HepG2 (cell line): ENCODE measurements around the gene TMEM97. TPM values are rescaled to one million over a fixed set of nuclear protein-coding genes. Genes with fewer than 3 reads are reported as not detected.

Experiments
- AKAP8 ChIP-seq: sonication (generic); formaldehyde crosslinking; IDR thresholded peaks from 2 replicates; pipeline ENCODE4 v1.5.1; 2020; ENCODE audit warnings: mild to moderate bottlenecking, missing genetic modification reagents
- ARID2 ChIP-seq: sonication (generic); formaldehyde crosslinking; IDR thresholded peaks from 2 replicates; pipeline ENCODE4 v1.8.1; 2022; ENCODE audit warnings: mild to moderate bottlenecking, missing genetic modification reagents, borderline replicate concordance
- CREM ChIP-seq, 2 experiments: sonication (generic) in 1 of 2; formaldehyde crosslinking in 1 of 2; IDR thresholded peaks; 2 replicates each; pipeline versions ENCODE4 v1.4.0 to v1.6.1; 2016 to 2020; ENCODE audit warnings: antibody characterized with exemption in 1 of 2, mild to moderate bottlenecking in 1 of 2, missing genetic modification reagents in 1 of 2
- ETS1 ChIP-seq: sonication (generic); formaldehyde crosslinking; IDR thresholded peaks from 2 replicates; pipeline ENCODE4 v1.4.0; 2020; ENCODE audit warnings: missing genetic modification reagents
- HMG20B ChIP-seq: conservative IDR thresholded peaks from 2 replicates; pipeline ENCODE4 v1.6.1; 2016; ENCODE audit warnings: missing genetic modification reagents, missing compliant biosample characterization
- HNF1A ChIP-seq, 2 experiments: sonication (generic) in 1 of 2; formaldehyde crosslinking in 1 of 2; IDR thresholded peaks; 2 replicates each; pipeline versions ENCODE4 v1.4.0 to v1.6.1; 2016 to 2020; ENCODE audit warnings: borderline replicate concordance in 1 of 2, low read depth in 1 of 2, mild to moderate bottlenecking in 1 of 2, missing genetic modification reagents in 1 of 2
- IKZF4 ChIP-seq: sonication (generic); formaldehyde crosslinking; IDR thresholded peaks from 2 replicates; pipeline ENCODE4 v1.5.1; 2020; ENCODE audit warnings: borderline replicate concordance, mild to moderate bottlenecking, low read depth, missing genetic modification reagents; ENCODE audit errors: not compliant biosample characterization
- JARID2 ChIP-seq: sonication (generic); formaldehyde crosslinking; IDR thresholded peaks from 2 replicates; pipeline ENCODE4 v1.8.1; 2023; ENCODE audit warnings: missing genetic modification reagents, inconsistent platforms; ENCODE audit not compliant: insufficient replicate concordance
- KAT8 ChIP-seq: IDR thresholded peaks from 2 replicates; pipeline ENCODE4 v1.6.1; 2016; ENCODE audit warnings: missing genetic modification reagents, missing compliant biosample characterization
- MED13 ChIP-seq: sonication (generic); formaldehyde crosslinking; IDR thresholded peaks from 2 replicates; pipeline ENCODE4 v1.5.0; 2020; ENCODE audit warnings: missing genetic modification reagents
- NBN ChIP-seq: fragments of 450-650 bp; conservative IDR thresholded peaks from 2 replicates; pipeline ENCODE4 v1.6.1; 2017
- NFIB ChIP-seq: sonication (generic); formaldehyde crosslinking; IDR thresholded peaks from 2 replicates; pipeline ENCODE4 v1.9.0; 2021; ENCODE audit warnings: missing genetic modification reagents, mild to moderate bottlenecking, borderline replicate concordance
- PAF1 ChIP-seq: IDR thresholded peaks from 2 replicates; pipeline ENCODE4 v1.6.1; 2016; ENCODE audit warnings: missing genetic modification reagents, missing compliant biosample characterization
- RARG ChIP-seq: sonication (generic); formaldehyde crosslinking; IDR thresholded peaks from 2 replicates; pipeline ENCODE4 v1.4.0; 2020; ENCODE audit warnings: low read depth, mild to moderate bottlenecking, missing genetic modification reagents
- SIN3A ChIP-seq: IDR thresholded peaks from 2 replicates; pipeline ENCODE4 v1.6.1; 2011; ENCODE audit warnings: low read depth, mild to moderate bottlenecking, control low read depth, low read length, borderline replicate concordance
- SIX1 ChIP-seq: sonication (generic); formaldehyde crosslinking; IDR thresholded peaks from 2 replicates; pipeline ENCODE4 v1.4.0; 2020; ENCODE audit warnings: missing genetic modification reagents, borderline replicate concordance
- SP140L ChIP-seq: sonication (generic); formaldehyde crosslinking; IDR thresholded peaks from 2 replicates; pipeline ENCODE4 v1.4.0; 2020; ENCODE audit warnings: missing genetic modification reagents, borderline replicate concordance
- SSRP1 ChIP-seq: IDR thresholded peaks from 2 replicates; pipeline ENCODE4 v1.6.1; 2016; ENCODE audit warnings: control low read depth
- TBP ChIP-seq: sonication (generic); formaldehyde crosslinking; IDR thresholded peaks from 2 replicates; pipeline ENCODE4 v1.5.0; 2020; ENCODE audit warnings: missing genetic modification reagents
- U2AF2 ChIP-seq: fragments of 200-400 bp; formaldehyde crosslinking; IDR thresholded peaks from 2 replicates; pipeline ENCODE4 v1.6.1; 2017; ENCODE audit warnings: low read depth, mild to moderate bottlenecking, low read length
- WIZ ChIP-seq: sonication (generic); formaldehyde crosslinking; IDR thresholded peaks from 2 replicates; pipeline ENCODE4 v1.5.1; 2020; ENCODE audit warnings: mild to moderate bottlenecking, missing genetic modification reagents
- ZNF18 ChIP-seq: sonication (generic); formaldehyde crosslinking; IDR thresholded peaks from 2 replicates; pipeline ENCODE4 v1.8.0; 2022; ENCODE audit warnings: mild to moderate bottlenecking, missing genetic modification reagents; ENCODE audit not compliant: insufficient replicate concordance
- ZNF30 ChIP-seq: sonication (generic); formaldehyde crosslinking; IDR thresholded peaks from 2 replicates; pipeline ENCODE4 v1.5.0; 2020; ENCODE audit warnings: mild to moderate bottlenecking, missing genetic modification reagents
- ZNF547 ChIP-seq: sonication (generic); formaldehyde crosslinking; IDR thresholded peaks from 2 replicates; pipeline ENCODE4 v1.5.1; 2020; ENCODE audit warnings: mild to moderate bottlenecking, missing genetic modification reagents
- ZNF629 ChIP-seq: sonication (generic); formaldehyde crosslinking; conservative IDR thresholded peaks from 2 replicates; pipeline ENCODE4 v1.5.0; 2020; ENCODE audit warnings: missing genetic modification reagents
- ZNF7 ChIP-seq: IDR thresholded peaks from 2 replicates; pipeline ENCODE4 v1.6.1; 2016; ENCODE audit warnings: missing biosample characterization, missing genetic modification reagents
- polyA plus RNA-seq, 8 experiments: library from polyadenylated mRNA; depleted of rRNA in 3 of 8; stranded (reverse) in 7 of 8; unstranded in 1 of 8; fragments of >200 nt; fragmentation: Illumina TruSeq in 4 of 8; extraction: Trizol in 4 of 8; gene quantifications; 2 replicates each; pipeline versions ENCODE4 v1.2.1 to v1.2.3, GENCODE V29; 2011 to 2016; ENCODE audit warnings: low read depth in 4 of 8, missing spikeins in 1 of 8, mixed read lengths in 1 of 8; ENCODE audit not compliant: insufficient read depth in 1 of 8
- total RNA-seq, 5 experiments: library from RNA; depleted of rRNA; stranded (reverse); fragments of >200 nt; fragmentation: Illumina TruSeq; extraction: Trizol; gene quantifications; 2 replicates each; pipeline ENCODE4 v1.2.3, GENCODE V29; 2016; ENCODE audit warnings: low read depth in 1 of 5

TMEM97 gene
- total and polyA plus RNA-seq, 2 of the 13 experiments (the other 11 are each of a cell fraction or from before 2014, with no cell fraction given): 69.6 to 137 TPM

GRCh38 chr17:28370744-28371103 lies 51.7 kb downstream of the TMEM97 start (continued):
- TF ChIP-seq RARG (CRISPR knock-in tag) (no peak), MED13 (CRISPR knock-in tag) (no peak), AKAP8 (no peak), U2AF2 (no peak), ZNF629 (CRISPR knock-in tag) (peak; percentile 88), KAT8 (CRISPR knock-in tag) (0 out of 2 replicates have a peak, but pooled peaks have one; percentile 9), HMG20B (CRISPR knock-in tag) (no peak), TBP (CRISPR knock-in tag) (no peak), WIZ (CRISPR knock-in tag) (no peak), PAF1 (CRISPR knock-in tag) (no peak), ZNF30 (CRISPR knock-in tag) (no peak), ZNF547 (CRISPR knock-in tag) (no peak), ZNF7 (CRISPR knock-in tag) (no peak), NFIB (CRISPR knock-in tag) (no peak), HNF1A (IDR thresholded peaks at IDR 0.05; ENCODE audit: low read depth) (0 out of 2 replicates have a peak, but pooled peaks have one; percentile 9), HNF1A (CRISPR knock-in tag; IDR thresholded peaks at IDR 0.05; ENCODE audit: borderline replicate concordance) (no peak), NBN (no peak), SIX1 (CRISPR knock-in tag) (0 out of 2 replicates have a peak, but pooled peaks have one; percentile 25), SIN3A (no peak), SSRP1 (CRISPR knock-in tag) (peak; percentile 49; the same call in 1 of the 2 replicates), ZNF18 (CRISPR knock-in tag) (peak; percentile 56), JARID2 (CRISPR knock-in tag) (no peak), IKZF4 (CRISPR knock-in tag) (no peak), CREM (IDR thresholded peaks at IDR 0.05) (0 out of 2 replicates have a peak, but pooled peaks have one; percentile 16), CREM (CRISPR knock-in tag; IDR thresholded peaks at IDR 0.05) (no peak), ARID2 (CRISPR knock-in tag) (no peak), ETS1 (CRISPR knock-in tag) (no peak), SP140L (no peak)
